22Rv1 (cell line): ENCODE data around the gene PATJ.

Source experiments
- CTCF ChIP-seq: fragments of 450-650 bp; IDR thresholded peaks from 2 replicates; pipeline ENCODE4 v1.5.1; 2017; ENCODE audit warnings: mild to moderate bottlenecking
- ZFX ChIP-seq: fragments of 450-650 bp; IDR thresholded peaks from 2 replicates; pipeline ENCODE4 v1.6.1; 2017; ENCODE audit warnings: antibody characterized with exemption, borderline replicate concordance

GRCh38 chr1:62187548-62187947 is 445.3 kb downstream of the PATJ start:
- no peak for TF ChIP-seq CTCF
- no peak for TF ChIP-seq ZFX
